ENCODE measurements around the gene UBE2C. TPM values are rescaled to one million over a fixed set of nuclear protein-coding genes. Genes with fewer than 3 reads are reported as not detected.

The UBE2C gene
- total and polyA plus RNA-seq, 2 donors (not counting 1 experiment from before 2014, with no cell fraction given), result 0.54 to 2.4 TPM

DNA sequence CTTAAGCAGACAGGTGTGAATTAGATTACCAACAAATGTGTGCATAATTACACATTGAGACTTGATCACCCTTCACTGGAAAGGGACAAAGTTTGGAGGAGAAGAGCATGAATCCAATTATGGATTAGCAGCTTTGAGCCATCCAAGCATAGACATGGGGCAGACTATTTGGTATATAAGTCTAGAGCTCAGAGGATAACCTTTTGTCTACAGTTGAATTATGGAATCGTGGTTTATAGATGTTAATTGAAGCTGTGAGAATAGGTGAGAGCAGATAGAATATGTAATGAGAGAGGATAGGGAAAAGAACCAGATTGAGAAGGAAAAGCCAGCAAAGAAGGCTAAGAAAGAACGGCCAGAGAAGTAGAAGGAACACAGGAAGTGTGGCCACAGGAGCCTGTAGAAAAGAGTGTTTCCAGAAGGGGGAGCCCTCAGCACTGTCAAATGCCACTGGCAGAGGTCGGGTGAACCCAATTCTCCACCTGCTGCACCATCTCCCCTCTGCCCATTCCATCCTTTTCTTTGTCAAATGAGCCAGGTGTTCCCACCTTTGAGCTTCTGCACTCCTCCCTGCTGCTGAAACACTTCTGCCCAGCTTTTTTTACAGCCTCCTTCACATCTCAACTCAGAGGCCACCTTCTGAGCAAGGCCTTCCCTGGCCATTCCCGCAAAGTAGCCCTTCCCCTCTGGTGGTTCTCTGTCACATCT lies 13.4 kb upstream of the UBE2C start:
- H3K27ac ChIP-seq (ENCODE audit: low read length in 2 of 2), result peak overlapping the region; percentile 8 to 16
- DNase-seq, result peak; percentile 72
- Mint-ChIP-seq H3K9me3 (ENCODE audit: insufficient read depth) (no peaks in the 10 kb centered on the region), H3K4me1 (peaks cover 8% of the 10 kb centered on the region), H3K27me3 (no peaks in the 10 kb centered on the region), H3K27ac (peak overlapping the region; percentile 0), H3K4me3 (no peak overlapping the region)
- no peak overlapping the region for H3K4me2 ChIP-seq (replicated peaks; ENCODE audit: low read depth, low read length, poor library complexity, severe bottlenecking)
- peaks cover 0 to 57% of the 10 kb centered on the region in 2 experiments for H3K36me3 ChIP-seq (replicated peaks in 1 of 2; ENCODE audit: control extremely low read depth in 1 of 2, control insufficient read depth in 1 of 2, extremely low read depth in 1 of 2, insufficient read depth in 2 of 2, low read length in 1 of 2)
- ChIA-PET POLR2A (interaction anchor here (0.7 to 1.0 kb wide), 2 partner anchors 91 to 136 kb away, joined by 3 to 7 read pairs; no protein-coding TSS in a partner anchor), CTCF (interaction anchor here (0.9 to 3.1 kb wide), 23 partner anchors 11 to 216 kb away, joined by 3 to 57 read pairs (median 4); partner anchors contain the start of genes ACOT8, CTSA, NEURL2 and PCIF1)
- no peak overlapping the region for H2AFZ ChIP-seq (ENCODE audit: insufficient read depth, low read depth, low read length, poor library complexity, severe bottlenecking)
- no peaks in the 10 kb centered on the region for H3K79me2 ChIP-seq (ENCODE audit: control insufficient read depth, insufficient read depth, low read length)
- H4K20me1 ChIP-seq (ENCODE audit: control insufficient read depth, insufficient read depth, low read length, poor library complexity, severe bottlenecking), result no peaks in the 10 kb centered on the region
- H3K9ac ChIP-seq (ENCODE audit: low read length), result no peak overlapping the region
- WGBS (ENCODE audit: insufficient coverage), result 46% methylated on average over 3 of the region's 4 CpGs
- H3K4me1 ChIP-seq (ENCODE audit: control insufficient read depth in 2 of 2, insufficient read depth in 2 of 2, low read length in 2 of 2), result peaks cover 3 to 10% of the 10 kb centered on the region in 2 donors
- no peaks in the 10 kb centered on the region for H3K27me3 ChIP-seq (replicated peaks in 1 of 4; ENCODE audit: control extremely low read depth in 1 of 4, control insufficient read depth in 3 of 4, insufficient read depth in 4 of 4, low read length in 3 of 4)
- H3K9me3 ChIP-seq (ENCODE audit: control extremely low read depth in 1 of 3, control insufficient read depth in 2 of 3, insufficient read depth in 1 of 3, low read length in 2 of 3), result no peaks in the 10 kb centered on the region
- H3K4me3 ChIP-seq (ENCODE audit: control extremely low read depth in 1 of 5, extremely low read depth in 1 of 5, insufficient read depth in 1 of 5, low read depth in 2 of 5, low read length in 4 of 5), result no peak overlapping the region
- peak; percentile 83 for ATAC-seq (ENCODE audit: low read depth)
- TF ChIP-seq CTCF (IDR thresholded peaks at IDR 0.05) (peak; percentile 83), EZH2 (IDR thresholded peaks at IDR 0.05; ENCODE audit: borderline replicate concordance, insufficient read depth, low read depth, low read length, poor library complexity, severe bottlenecking) (no peak)
- intact Hi-C loops (cut with micrococcal nuclease), result loop anchor here (1.0 to 10.0 kb wide), 5 partner anchors 92 to 886 kb away; partner anchors contain the start of genes CD40, CTSA, NEURL2 and TP53RK

DNA sequence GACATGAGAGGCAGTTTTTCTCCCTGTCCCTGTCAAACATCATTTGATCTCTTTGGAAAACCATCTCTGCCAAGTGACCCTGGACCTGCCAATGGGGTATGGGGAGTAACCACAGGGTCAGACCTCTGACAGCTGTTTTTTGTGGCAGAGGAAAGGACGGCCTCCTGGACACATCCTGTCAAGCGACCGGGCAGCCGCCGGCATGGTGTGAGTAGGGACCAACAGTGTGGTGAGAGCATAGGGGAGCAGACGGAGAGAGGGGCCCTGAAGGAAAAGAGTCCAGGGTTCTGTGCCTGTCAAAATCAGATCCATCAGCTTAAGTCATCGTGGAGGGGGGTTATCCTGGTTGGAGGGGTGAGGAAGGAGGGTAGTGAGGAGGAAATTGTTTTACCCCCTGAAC lies 10.6 kb upstream of the UBE2C start:
- Histone ChIP-seq H3K27ac (ENCODE audit: low read length in 2 of 2) (no peak overlapping the region), H3K9me3 (ENCODE audit: control extremely low read depth in 1 of 3, control insufficient read depth in 2 of 3, insufficient read depth in 1 of 3, low read length in 2 of 3) (no peaks in the 10 kb centered on the region), H3K79me2 (ENCODE audit: control insufficient read depth, insufficient read depth, low read length) (no peaks in the 10 kb centered on the region), H2AFZ (ENCODE audit: insufficient read depth, low read depth, low read length, poor library complexity, severe bottlenecking) (no peak overlapping the region), H3K4me3 (ENCODE audit: control extremely low read depth in 1 of 5, extremely low read depth in 1 of 5, insufficient read depth in 1 of 5, low read depth in 2 of 5, low read length in 4 of 5) (no peak overlapping the region), H3K36me3 (replicated peaks in 1 of 2; ENCODE audit: control extremely low read depth in 1 of 2, control insufficient read depth in 1 of 2, extremely low read depth in 1 of 2, insufficient read depth in 2 of 2, low read length in 1 of 2) (peaks cover 0 to 55% of the 10 kb centered on the region in 2 experiments), H3K27me3 (replicated peaks in 1 of 4; ENCODE audit: control extremely low read depth in 1 of 4, control insufficient read depth in 3 of 4, insufficient read depth in 4 of 4, low read length in 3 of 4) (no peaks in the 10 kb centered on the region), H3K4me2 (replicated peaks; ENCODE audit: low read depth, low read length, poor library complexity, severe bottlenecking) (no peak overlapping the region), H3K9ac (ENCODE audit: low read length) (no peak overlapping the region), H4K20me1 (ENCODE audit: control insufficient read depth, insufficient read depth, low read length, poor library complexity, severe bottlenecking) (no peaks in the 10 kb centered on the region), H3K4me1 (ENCODE audit: control insufficient read depth in 2 of 2, insufficient read depth in 2 of 2, low read length in 2 of 2) (peaks cover 3 to 10% of the 10 kb centered on the region in 2 donors)
- Mint-ChIP-seq H3K27me3 (no peaks in the 10 kb centered on the region), H3K9me3 (ENCODE audit: insufficient read depth) (no peaks in the 10 kb centered on the region), H3K27ac (no peak overlapping the region), H3K4me3 (no peak overlapping the region), H3K4me1 (peaks cover 8% of the 10 kb centered on the region)
- no peak for ATAC-seq (ENCODE audit: low read depth)
- POLR2A ChIA-PET, result no interaction called here
- intact Hi-C loops (cut with micrococcal nuclease), result no loop called here
- 89% methylated on average over 7 of the region's 7 CpGs for whole genome bisulfite sequencing (ENCODE audit: insufficient coverage)
- CTCF ChIA-PET, result no interaction called here
- TF ChIP-seq EZH2 (IDR thresholded peaks at IDR 0.05; ENCODE audit: borderline replicate concordance, insufficient read depth, low read depth, low read length, poor library complexity, severe bottlenecking) (no peak), CTCF (IDR thresholded peaks at IDR 0.05) (no peak)
- no peak for DNase-seq
